Pancreas (tissue), 10 donors: Measurements from ENCODE around the gene IFT20. TPM values are rescaled to one million over a fixed set of nuclear protein-coding genes. Genes with fewer than 3 reads are reported as not detected.

ENCODE experiments used
- ATAC-seq, 4 donors: fragments of 200-7000 bp; cut with Tn5 transposase; one replicate each; pipeline versions ENCODE4 v1.8.0 to v1.9.1; 2020; ENCODE audit warnings: mild to moderate bottlenecking in 4 of 4, moderate library complexity in 4 of 4
- DNase-seq, 6 donors: peaks; one replicate each; pipeline ENCODE4 v3.0.0-alpha.2; 2020
- FAIRE-seq: peaks from 2 replicates; lab custom pipeline; 2012; peaks lifted over from hg19 to GRCh38; lab: Jason Lieb, UNC
- H3K27ac ChIP-seq, 4 donors: fragments of 200-600 bp; sonication (generic); 1 replicate in 3 of 4; 2 replicates in 1 of 4; pipeline versions ENCODE4 v1.5.0 to v1.8.0; 2020
- H3K27me3 ChIP-seq, 4 donors: fragments of 200-600 bp; one replicate each; pipeline ENCODE4 v1.8.0; 2021
- H3K36me3 ChIP-seq, 3 donors: fragments of 200-600 bp; sonication (generic) in 1 of 3; one replicate each; pipeline versions ENCODE4 v1.5.0 to v1.8.0; 2020 to 2021
- H3K4me1 ChIP-seq, 3 donors: fragments of 200-600 bp; one replicate each; pipeline ENCODE4 v1.8.0; 2021
- H3K4me3 ChIP-seq, 4 donors: fragments of 200-600 bp; sonication (generic) in 2 of 4; one replicate each; pipeline versions ENCODE4 v1.5.0 to v1.8.0; 2020 to 2021
- H3K9me3 ChIP-seq, 4 donors: fragments of 200-600 bp; one replicate each; pipeline ENCODE4 v1.8.0; 2021
- WGBS, 2 donors: extraction: QIAGEN DNeasy Blood & Tissue Kit; methylation state at CpG; one replicate each; pipeline ENCODE4 v1.1.7; 2013; 5-methylcytosine and 5-hydroxymethylcytosine counted together
- intact Hi-C, 3 donors: fragments of 100-400 bp; cut with DNase I; formaldehyde crosslinking; loops; one replicate each; pipeline versions ENCODE4 v1.11.1 to v1.14.2; 2022
- polyA plus RNA-seq, 2 donors: library from polyadenylated mRNA; stranded (reverse); fragments of 200-250 nt; gene quantifications; one replicate each; pipeline ENCODE4 v1.2.3, GENCODE V29; 2013
- total RNA-seq, 6 donors: library from RNA; stranded (reverse); fragmentation: NEBNext Ultra II Directional in 4 of 6; extraction: Animal tissue kit (Norgen Biotek cat#: 25700) in 4 of 6; gene quantifications; one replicate each; pipeline versions ENCODE4 v1.2.1 to v1.2.4, GENCODE V29; 2021 to 2023
- TF ChIP-seq, protein P1 (sequence below), 4 donors: fragments of 200-600 bp; sonication (generic) in 3 of 4; IDR thresholded peaks; one replicate each; pipeline versions ENCODE4 v1.5.0 to v1.8.0; 2021; ENCODE audit warnings: antibody characterized with exemption in 4 of 4
- donor health status: healthy with polysubstance abuse.
- donor health status: DM: no; HTN: no; CAD: no; lungs with moderate emphysema.
- donor health status: DM: no; HTN: no; CAD: no.
- donor health status: control.
- donor health status: control.
- donor health status: Bipolar disorder and iron deficiency.
- donor health status: DM: yes; HTN: yes; CAD: no.
- donor health status: DM: no; HTN: no; CAD: no.
- donor health status: DM: no; HTN: no; CAD: no.
- donor health status: DM: yes; HTN: yes; CAD: no.

IFT20 gene
- total and polyA plus RNA-seq, 8 donors, result 42.3 to 79.0 (median 50.3) TPM

DNA sequence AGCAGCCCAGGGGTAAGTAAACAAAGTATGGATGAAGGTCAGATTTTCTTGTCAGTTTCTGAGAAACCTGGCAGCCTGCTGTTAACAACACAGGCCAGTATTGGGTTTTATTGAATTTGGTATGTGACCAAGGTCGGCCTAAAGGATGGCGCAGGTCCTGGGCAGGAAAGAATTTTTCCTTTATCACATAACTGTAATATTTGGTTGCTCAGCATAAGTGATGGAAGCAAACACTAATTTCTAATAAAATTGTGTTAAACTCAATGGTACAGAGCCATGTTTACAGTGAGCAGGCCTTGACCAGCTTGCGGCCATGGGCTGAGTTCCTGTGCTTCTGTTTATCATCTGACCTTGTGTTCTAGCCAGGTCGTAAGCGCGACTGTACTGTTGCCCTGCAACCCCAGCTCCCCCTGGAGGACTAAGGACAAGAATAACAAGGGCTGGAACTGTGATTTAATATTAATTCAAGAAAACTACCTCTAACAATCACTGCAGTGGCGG is 11.5 kb upstream of the IFT20 start:
- FAIRE-seq, result no peak
- Histone ChIP-seq H3K4me1 (peaks cover 30 to 43% (median 32%) of the 10 kb centered on the region in 3 donors), H3K4me3 (no peak overlapping the region), H3K36me3 (peaks cover 5 to 53% (median 27%) of the 10 kb centered on the region in 3 donors), H3K27ac (peak overlapping the region; percentile 63 to 83 (median 74)), H3K27me3 (no peaks in the 10 kb centered on the region), H3K9me3 (no peaks in the 10 kb centered on the region)
- intact Hi-C loops, result no loop called here
- peak in 4 of 6 donors; percentile 62 to 83 (median 76) for DNase-seq
- WGBS, 2 donors, result 12 to 15% methylated on average over 7 of the region's 7 CpGs
- peak; percentile 75 to 82 (median 81) for ATAC-seq
- TF ChIP-seq, protein P1, sequence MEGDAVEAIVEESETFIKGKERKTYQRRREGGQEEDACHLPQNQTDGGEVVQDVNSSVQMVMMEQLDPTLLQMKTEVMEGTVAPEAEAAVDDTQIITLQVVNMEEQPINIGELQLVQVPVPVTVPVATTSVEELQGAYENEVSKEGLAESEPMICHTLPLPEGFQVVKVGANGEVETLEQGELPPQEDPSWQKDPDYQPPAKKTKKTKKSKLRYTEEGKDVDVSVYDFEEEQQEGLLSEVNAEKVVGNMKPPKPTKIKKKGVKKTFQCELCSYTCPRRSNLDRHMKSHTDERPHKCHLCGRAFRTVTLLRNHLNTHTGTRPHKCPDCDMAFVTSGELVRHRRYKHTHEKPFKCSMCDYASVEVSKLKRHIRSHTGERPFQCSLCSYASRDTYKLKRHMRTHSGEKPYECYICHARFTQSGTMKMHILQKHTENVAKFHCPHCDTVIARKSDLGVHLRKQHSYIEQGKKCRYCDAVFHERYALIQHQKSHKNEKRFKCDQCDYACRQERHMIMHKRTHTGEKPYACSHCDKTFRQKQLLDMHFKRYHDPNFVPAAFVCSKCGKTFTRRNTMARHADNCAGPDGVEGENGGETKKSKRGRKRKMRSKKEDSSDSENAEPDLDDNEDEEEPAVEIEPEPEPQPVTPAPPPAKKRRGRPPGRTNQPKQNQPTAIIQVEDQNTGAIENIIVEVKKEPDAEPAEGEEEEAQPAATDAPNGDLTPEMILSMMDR (IDR thresholded peaks at IDR 0.05), result peak in 3 of 4 donors; percentile 17 to 29 (median 24)

DNA sequence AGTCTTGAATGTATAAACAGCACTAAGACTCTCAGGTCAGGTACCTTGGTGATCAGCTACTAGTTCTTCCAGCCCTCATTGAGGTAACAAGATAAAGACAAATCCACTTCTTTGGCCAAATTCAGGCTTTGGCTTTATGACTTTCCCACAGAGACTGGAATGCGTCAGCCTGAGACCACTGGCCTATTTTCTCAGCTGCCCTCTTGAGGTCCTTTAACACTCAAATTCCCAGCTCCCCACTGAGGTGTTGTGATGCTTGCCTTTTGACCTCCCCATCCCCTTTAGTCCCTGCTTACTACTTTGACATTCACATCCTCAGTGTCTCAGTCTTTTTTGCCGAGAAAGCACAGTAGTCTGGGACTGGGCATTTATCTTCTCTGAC is 10.9 kb upstream of the IFT20 start:
- peak; percentile 1 to 8 (median 3) for ATAC-seq
- FAIRE-seq, result no peak
- intact Hi-C loops, result no loop called here
- Histone ChIP-seq H3K27ac (peak overlapping the region; percentile 63 to 83 (median 74)), H3K4me1 (peaks cover 30 to 43% (median 32%) of the 10 kb centered on the region in 3 donors), H3K4me3 (peak overlapping the region in 1 of 4 donors; percentile 22), H3K36me3 (peaks cover 9 to 53% (median 32%) of the 10 kb centered on the region in 3 donors), H3K27me3 (no peaks in the 10 kb centered on the region), H3K9me3 (no peaks in the 10 kb centered on the region)
- 20 to 29% methylated on average over 2 of the region's 2 CpGs for WGBS, 2 donors
- DNase-seq, result no peak
- TF ChIP-seq, protein P1 (IDR thresholded peaks at IDR 0.05), result no peak

DNA sequence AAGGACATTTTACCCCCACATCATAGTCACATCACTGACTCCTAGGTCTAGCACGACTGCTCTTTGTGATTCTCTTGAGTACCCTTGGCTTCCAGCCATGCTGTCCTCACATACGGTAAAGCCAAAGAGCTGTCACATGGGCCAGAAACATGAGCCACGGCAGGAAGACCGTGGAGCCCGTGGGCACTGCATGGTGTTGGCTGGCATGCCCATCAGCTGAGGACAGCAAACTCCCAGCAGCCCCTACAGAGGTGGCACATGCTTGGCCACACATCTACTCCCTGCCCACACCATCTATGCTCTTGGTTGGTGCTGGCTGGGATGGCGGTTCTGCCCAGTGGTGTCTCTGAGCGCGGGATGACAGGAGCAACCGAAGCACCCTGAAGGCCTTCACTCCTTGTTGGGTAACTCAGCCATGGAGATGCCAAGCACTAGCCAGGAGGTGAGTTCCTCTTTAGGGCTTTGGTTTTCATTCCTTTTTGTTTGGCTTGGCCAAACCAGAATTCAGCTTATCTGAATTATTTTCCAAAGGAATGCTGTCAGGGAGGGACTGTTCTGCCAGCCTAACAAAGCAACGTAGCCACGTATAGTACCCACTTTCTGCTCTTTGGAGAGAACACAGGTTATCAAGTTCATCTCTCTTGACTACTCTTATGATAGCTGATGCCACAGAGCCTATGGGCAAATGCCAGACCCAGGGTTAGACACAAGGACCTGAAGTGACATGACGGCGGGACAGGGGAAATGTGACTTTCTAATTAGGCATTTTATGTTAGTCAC is 10.3 kb upstream of the IFT20 start:
- TF ChIP-seq, protein P1 (IDR thresholded peaks at IDR 0.05), result no peak
- ATAC-seq (peak; percentile 4 to 42 (median 27)), FAIRE-seq (no peak), DNase-seq (peak in 4 of 6 donors; percentile 43 to 56 (median 51))
- H3K4me1 ChIP-seq, result peaks cover 30 to 43% (median 32%) of the 10 kb centered on the region in 3 donors
- 18 to 20% methylated on average over 13 of the region's 13 CpGs for WGBS, 2 donors
- H3K9me3 ChIP-seq, result no peaks in the 10 kb centered on the region
- no peaks in the 10 kb centered on the region for H3K27me3 ChIP-seq
- intact Hi-C loops, result no loop called here
- H3K36me3 ChIP-seq, result peaks cover 12 to 54% (median 31%) of the 10 kb centered on the region in 3 donors
- peak overlapping the region; percentile 63 to 83 (median 74) for H3K27ac ChIP-seq
- peak overlapping the region in 1 of 4 donors; percentile 22 for H3K4me3 ChIP-seq

DNA sequence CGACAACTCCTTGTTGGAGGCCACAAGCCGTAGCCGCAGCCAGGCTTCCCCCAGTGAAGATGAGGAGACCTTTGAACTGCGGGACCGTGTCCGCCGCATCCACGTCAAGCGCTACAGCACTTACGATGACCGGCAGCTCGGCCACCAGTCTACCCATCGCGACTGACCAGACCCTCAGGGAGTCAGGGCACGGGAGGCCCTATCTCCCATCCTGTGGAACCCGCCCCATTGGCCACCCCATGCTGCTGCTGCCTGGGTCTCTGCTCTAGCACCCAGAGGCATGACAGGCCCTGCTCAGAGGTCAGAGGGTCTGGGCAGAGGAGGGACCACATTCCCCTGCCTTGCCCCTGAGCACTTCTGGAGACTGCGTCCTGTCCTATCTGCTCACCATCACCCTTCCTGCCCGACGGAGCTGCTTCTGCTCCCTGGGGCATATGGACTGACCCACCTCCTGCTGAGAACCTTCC is 9.2 kb upstream of the IFT20 start:
- 90 to 92% methylated on average over 19 of the region's 19 CpGs for WGBS, 2 donors
- Histone ChIP-seq H3K4me1 (peaks cover 30 to 43% (median 32%) of the 10 kb centered on the region in 3 donors), H3K36me3 (peaks cover 12 to 62% (median 25%) of the 10 kb centered on the region in 3 donors), H3K9me3 (no peaks in the 10 kb centered on the region), H3K4me3 (no peak overlapping the region), H3K27ac (peak overlapping the region in 2 of 4 donors; percentile 77 to 83), H3K27me3 (no peaks in the 10 kb centered on the region)
- FAIRE-seq (no peak), DNase-seq (no peak), ATAC-seq (no peak)
- TF ChIP-seq, protein P1 (IDR thresholded peaks at IDR 0.05), result no peak
- intact Hi-C loops, result no loop called here
